A549 (cell line): Measurements from ENCODE around the gene MESP1. TPM values are rescaled to one million over a fixed set of nuclear protein-coding genes. Genes with fewer than 3 reads are reported as not detected.

ENCODE experiments used
- ATAC-seq, 2 experiments: fragments of 200-7000 bp in 1 of 2; fragments of >200 bp in 1 of 2; cut with Nextera tagmentation in 1 of 2; cut with Tn5 transposase in 1 of 2; 3 replicates each; pipeline versions ENCODE4 v1.8.0 to v1.9.1; 2018 to 2020; ENCODE audit warnings: mild to moderate bottlenecking in 1 of 2, moderate library complexity in 1 of 2
- CTCF ChIA-PET: fragments of 300-600 bp; sonication (Branson Sonifier 250); formaldehyde crosslinking; extraction: SDS; loops from one replicate; lab custom pipeline; 2021; ENCODE audit warnings: antibody characterized with exemption, inconsistent platforms; lab: Yijun Ruan, JAX
- POLR2A ChIA-PET: fragments of 350-600 bp; formaldehyde crosslinking; extraction: SDS; loops from one replicate; lab custom pipeline; 2021; ENCODE audit warnings: antibody characterized with exemption, inconsistent platforms; lab: Yijun Ruan, JAX
- DNase-seq, 2 experiments: peaks; one replicate each; pipeline versions ENCODE4 v3.0.0 to v3.0.0-alpha.2; 2011 to 2016; ENCODE audit warnings: low read depth in 1 of 2, low spot score in 1 of 2
- FAIRE-seq: peaks from 2 replicates; lab custom pipeline; 2011; peaks lifted over from hg19 to GRCh38; lab: Jason Lieb, UNC
- H3K27ac ChIP-seq, 2 experiments: fragments of >200 bp; sonication (Bioruptor Twin); formaldehyde crosslinking; 3 replicates each; pipeline ENCODE4 v1.5.1; 2016 to 2017
- H3K4me1 ChIP-seq: fragments of >200 bp; sonication (Bioruptor Twin); formaldehyde crosslinking; 3 replicates; pipeline ENCODE4 v1.6.1; 2016
- H3K4me2 ChIP-seq: fragments of >200 bp; sonication (Bioruptor Twin); formaldehyde crosslinking; 3 replicates; pipeline ENCODE4 v1.6.1; 2016
- H3K4me3 ChIP-seq: fragments of >200 bp; sonication (Bioruptor Twin); formaldehyde crosslinking; 3 replicates; pipeline ENCODE4 v1.5.1; 2016
- H3K9me3 ChIP-seq: fragments of >200 bp; sonication (Bioruptor Twin); formaldehyde crosslinking; 3 replicates; pipeline ENCODE4 v1.6.1; 2016
- BCL3 ChIP-seq: fragments of >200 bp; sonication (Bioruptor Twin); formaldehyde crosslinking; IDR thresholded peaks from 3 replicates; pipeline ENCODE4 v1.6.1; 2016
- BHLHE40 ChIP-seq: IDR thresholded peaks from 2 replicates; pipeline ENCODE4 v1.6.1; 2012; ENCODE audit warnings: low read depth, low read length, inconsistent platforms
- EHF ChIP-seq: fragments of 250-450 bp; sonication (Bioruptor Pico); IDR thresholded peaks from 2 replicates; pipeline ENCODE4 v1.5.0; 2020; ENCODE audit warnings: mild to moderate bottlenecking
- FOSB ChIP-seq: fragments of 250-450 bp; sonication (Bioruptor Pico); IDR thresholded peaks from 2 replicates; pipeline ENCODE4 v1.5.0; 2020; ENCODE audit warnings: mild to moderate bottlenecking, moderate library complexity
- HDAC2 ChIP-seq: fragments of 200-600 bp; sonication (generic); IDR thresholded peaks from 2 replicates; pipeline ENCODE4 v1.6.1; 2016
- HOXA7 ChIP-seq: fragments of 250-450 bp; sonication (Bioruptor Pico); IDR thresholded peaks from 2 replicates; pipeline ENCODE4 v1.5.0; 2020; ENCODE audit warnings: mild to moderate bottlenecking, moderate library complexity
- KDM5A ChIP-seq: fragments of 200-600 bp; sonication (generic); IDR thresholded peaks from 2 replicates; pipeline ENCODE4 v1.6.1; 2016; ENCODE audit warnings: antibody characterized with exemption, mild to moderate bottlenecking
- MAFK ChIP-seq: fragments of 450-650 bp; IDR thresholded peaks from 2 replicates; pipeline ENCODE4 v1.6.1; 2014; ENCODE audit not compliant: partially characterized antibody
- MAX ChIP-seq: IDR thresholded peaks from 2 replicates; pipeline ENCODE4 v1.6.1; 2012
- PBX3 ChIP-seq: IDR thresholded peaks from 2 replicates; pipeline ENCODE4 v1.6.1; 2012
- PHF8 ChIP-seq: fragments of 200-600 bp; sonication (generic); IDR thresholded peaks from 2 replicates; pipeline ENCODE4 v1.6.1; 2016; ENCODE audit warnings: low read depth, mild to moderate bottlenecking, antibody characterized with exemption, moderate library complexity, borderline replicate concordance
- POLR2A ChIP-seq: IDR thresholded peaks from 2 replicates; pipeline ENCODE4 v1.6.1; 2012; ENCODE audit warnings: mild to moderate bottlenecking, low read length
- SREBF2 ChIP-seq: fragments of 450-650 bp; IDR thresholded peaks from 2 replicates; pipeline ENCODE4 v1.6.1; 2014; ENCODE audit warnings: mild to moderate bottlenecking, moderate library complexity
- TP53 ChIP-seq: fragments of 250-450 bp; sonication (Bioruptor Pico); IDR thresholded peaks from 2 replicates; pipeline ENCODE4 v1.5.0; 2021; ENCODE audit warnings: mild to moderate bottlenecking, moderate library complexity
- ZC3H11A ChIP-seq: fragments of 450-650 bp; IDR thresholded peaks from 2 replicates; pipeline ENCODE4 v1.6.1; 2014; ENCODE audit warnings: antibody characterized with exemption, mild to moderate bottlenecking
- ZSCAN20 ChIP-seq: fragments of 250-450 bp; sonication (Bioruptor Pico); IDR thresholded peaks from 2 replicates; pipeline ENCODE4 v1.8.0; 2022; ENCODE audit warnings: mild to moderate bottlenecking, moderate library complexity
- polyA plus RNA-seq, 4 experiments: library from polyadenylated mRNA; depleted of rRNA in 3 of 4; stranded (reverse); fragments of >200 nt; fragmentation: RNase III in 1 of 4; extraction: RNeasy Plus Mini Kit Qiagen cat#74134 plus additional on column Dnase treatment in 1 of 4; gene quantifications; 2 replicates in 3 of 4; 3 replicates in 1 of 4; pipeline ENCODE4 v1.2.3, GENCODE V29; 2011 to 2017
- small RNA-seq, 6 experiments: library from RNA; depleted of rRNA; stranded (forward); fragments of <200 nt; gene quantifications; one replicate each; pipeline ENCODE3, GENCODE V24; 2012
- TF ChIP-seq, protein P1 (sequence below): fragments of 450-650 bp; IDR thresholded peaks from 2 replicates; pipeline ENCODE4 v1.6.1; 2014; ENCODE audit warnings: antibody characterized with exemption
- TF ChIP-seq, protein P2 (sequence below): fragments of 250-450 bp; sonication (Bioruptor Pico); IDR thresholded peaks from 2 replicates; pipeline ENCODE4 v1.5.0; 2021; ENCODE audit warnings: mild to moderate bottlenecking, moderate library complexity, borderline replicate concordance

MESP1 gene
- polyA plus RNA-seq, 2 of the 4 experiments (the other 2 are of a cell fraction): 1.2 to 2.7 TPM

GRCh38 chr15:89704411-89704810, 46.6 kb downstream of the MESP1 start:
- ChIA-PET CTCF (interaction anchor here (0.6 kb wide), 1 partner anchor 172 kb away, joined by 3 read pairs; no protein-coding TSS in a partner anchor), POLR2A (no interaction called here)
- Histone ChIP-seq H3K4me1 (no peaks in the 10 kb centered on the region), H3K4me2 (no peak overlapping the region), H3K9me3 (no peaks in the 10 kb centered on the region), H3K4me3 (no peak overlapping the region), H3K27ac (no peak overlapping the region)
- ATAC-seq (no peak), DNase-seq (no peak), FAIRE-seq (peak; percentile 7)
- TF ChIP-seq, protein P1, sequence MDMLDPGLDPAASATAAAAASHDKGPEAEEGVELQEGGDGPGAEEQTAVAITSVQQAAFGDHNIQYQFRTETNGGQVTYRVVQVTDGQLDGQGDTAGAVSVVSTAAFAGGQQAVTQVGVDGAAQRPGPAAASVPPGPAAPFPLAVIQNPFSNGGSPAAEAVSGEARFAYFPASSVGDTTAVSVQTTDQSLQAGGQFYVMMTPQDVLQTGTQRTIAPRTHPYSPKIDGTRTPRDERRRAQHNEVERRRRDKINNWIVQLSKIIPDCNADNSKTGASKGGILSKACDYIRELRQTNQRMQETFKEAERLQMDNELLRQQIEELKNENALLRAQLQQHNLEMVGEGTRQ: no peak
- TF ChIP-seq BHLHE40: no peak
- TF ChIP-seq PHF8: no peak
- TF ChIP-seq KDM5A: no peak
- no peak for TF ChIP-seq BCL3
- TF ChIP-seq TP53: no peak
- TF ChIP-seq SREBF2: no peak
- TF ChIP-seq FOSB (CRISPR knock-in tag): no peak
- no peak for TF ChIP-seq ZSCAN20 (CRISPR knock-in tag)
- no peak for TF ChIP-seq PBX3
- TF ChIP-seq MAFK: no peak
- no peak for TF ChIP-seq POLR2A
- TF ChIP-seq, protein P2, sequence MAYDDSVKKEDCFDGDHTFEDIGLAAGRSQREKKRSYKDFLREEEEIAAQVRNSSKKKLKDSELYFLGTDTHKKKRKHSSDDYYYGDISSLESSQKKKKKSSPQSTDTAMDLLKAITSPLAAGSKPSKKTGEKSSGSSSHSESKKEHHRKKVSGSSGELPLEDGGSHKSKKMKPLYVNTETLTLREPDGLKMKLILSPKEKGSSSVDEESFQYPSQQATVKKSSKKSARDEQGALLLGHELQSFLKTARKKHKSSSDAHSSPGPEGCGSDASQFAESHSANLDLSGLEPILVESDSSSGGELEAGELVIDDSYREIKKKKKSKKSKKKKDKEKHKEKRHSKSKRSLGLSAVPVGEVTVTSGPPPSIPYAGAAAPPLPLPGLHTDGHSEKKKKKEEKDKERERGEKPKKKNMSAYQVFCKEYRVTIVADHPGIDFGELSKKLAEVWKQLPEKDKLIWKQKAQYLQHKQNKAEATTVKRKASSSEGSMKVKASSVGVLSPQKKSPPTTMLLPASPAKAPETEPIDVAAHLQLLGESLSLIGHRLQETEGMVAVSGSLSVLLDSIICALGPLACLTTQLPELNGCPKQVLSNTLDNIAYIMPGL (CRISPR knock-in tag): no peak
- no peak for TF ChIP-seq ZC3H11A
- no peak for TF ChIP-seq HOXA7
- TF ChIP-seq HDAC2: no peak
- TF ChIP-seq EHF: no peak
- no peak for TF ChIP-seq MAX

Small RNA genes within 50 kb of the gene (small RNA-seq; reads per million reads assigned to genes)
- 0 to 0.77 (median 0.21) reads per million in 6 experiments for gene RNU6-132P

Other genes starting within 250 kb of the MESP1 start
- gene TICRR, start 175.8 kb downstream of the MESP1 start, polyA plus RNA-seq (2011; rRNA removed): 7.8 and 9.4 TPM in 2 replicates
- 10.4 to 11.6 TPM (median 11.3 TPM) in 3 replicates for gene TICRR, start 175.8 kb downstream of the MESP1 start, polyA plus RNA-seq (2017; fragmentation: RNase III; extraction: RNeasy Plus Mini Kit Qiagen cat#74134 plus additional on column Dnase treatment)
- 2.1 and 2.2 TPM in 2 replicates for gene KIF7, start 95.8 kb downstream of the MESP1 start, polyA plus RNA-seq (2011; rRNA removed)
- gene KIF7, start 95.8 kb downstream of the MESP1 start, polyA plus RNA-seq (2017; fragmentation: RNase III; extraction: RNeasy Plus Mini Kit Qiagen cat#74134 plus additional on column Dnase treatment): 3.3 to 4.1 TPM (median 3.9 TPM) in 3 replicates
- gene PLIN1, start 71.9 kb downstream of the MESP1 start, polyA plus RNA-seq (2011; rRNA removed): 0.56 and 0.74 TPM in 2 replicates
- 0.13 to 0.28 TPM (median 0.27 TPM) in 3 replicates for gene PLIN1, start 71.9 kb downstream of the MESP1 start, polyA plus RNA-seq (2017; fragmentation: RNase III; extraction: RNeasy Plus Mini Kit Qiagen cat#74134 plus additional on column Dnase treatment)
- gene PEX11A, start 60.5 kb downstream of the MESP1 start, polyA plus RNA-seq (2011; rRNA removed): 8.1 and 11.3 TPM in 2 replicates
- 5.2 to 6.3 TPM (median 6.0 TPM) in 3 replicates for gene PEX11A, start 60.5 kb downstream of the MESP1 start, polyA plus RNA-seq (2017; fragmentation: RNase III; extraction: RNeasy Plus Mini Kit Qiagen cat#74134 plus additional on column Dnase treatment)
- gene WDR93, start 60.4 kb downstream of the MESP1 start, polyA plus RNA-seq (2011; rRNA removed): 0.26 and 0.38 TPM in 2 replicates
- 0.10 to 0.16 TPM (median 0.12 TPM) in 3 replicates for gene WDR93, start 60.4 kb downstream of the MESP1 start, polyA plus RNA-seq (2017; fragmentation: RNase III; extraction: RNeasy Plus Mini Kit Qiagen cat#74134 plus additional on column Dnase treatment)
- gene MESP2, start 25.1 kb upstream of the MESP1 start, polyA plus RNA-seq (2011; rRNA removed): 0.22 and 0.24 TPM in 2 replicates
- gene MESP2, start 25.1 kb upstream of the MESP1 start, polyA plus RNA-seq (2017; fragmentation: RNase III; extraction: RNeasy Plus Mini Kit Qiagen cat#74134 plus additional on column Dnase treatment): 0.50 to 0.57 TPM (median 0.53 TPM) in 3 replicates
- gene ANPEP, start 63.6 kb upstream of the MESP1 start, polyA plus RNA-seq (2011; rRNA removed): 3.8 and 5.3 TPM in 2 replicates
- 9.3 to 12.5 TPM (median 9.9 TPM) in 3 replicates for gene ANPEP, start 63.6 kb upstream of the MESP1 start, polyA plus RNA-seq (2017; fragmentation: RNase III; extraction: RNeasy Plus Mini Kit Qiagen cat#74134 plus additional on column Dnase treatment)
- 56.7 and 85.9 TPM in 2 replicates for gene AP3S2, start 142.7 kb upstream of the MESP1 start, polyA plus RNA-seq (2011; rRNA removed)
- 85.1 to 95.0 TPM (median 91.7 TPM) in 3 replicates for gene AP3S2, start 142.7 kb upstream of the MESP1 start, polyA plus RNA-seq (2017; fragmentation: RNase III; extraction: RNeasy Plus Mini Kit Qiagen cat#74134 plus additional on column Dnase treatment)
- gene ARPIN, start 161.7 kb upstream of the MESP1 start, polyA plus RNA-seq (2011; rRNA removed): 19.4 and 20.3 TPM in 2 replicates
- gene ARPIN, start 161.7 kb upstream of the MESP1 start, polyA plus RNA-seq (2017; fragmentation: RNase III; extraction: RNeasy Plus Mini Kit Qiagen cat#74134 plus additional on column Dnase treatment): 14.0 to 20.2 TPM (median 17.2 TPM) in 3 replicates